ENCODE data around the gene CCR5. TPM values are rescaled to one million over a fixed set of nuclear protein-coding genes. Genes with fewer than 3 reads are reported as not detected.

Gene CCR5
- total and polyA plus RNA-seq, 9 of the 15 experiments (the other 6 are each of a cell fraction or from before 2014, with no cell fraction given) = not detected

GRCh38 chr3:46354478-46354877, 16.3 kb upstream of the CCR5 start:
- no peaks in the 10 kb centered on the region for H4K20me1 ChIP-seq (replicated peaks; ENCODE audit: control insufficient read depth, insufficient read depth, low read length)
- no peak overlapping the region for H3K4me3 ChIP-seq
- no peaks in the 10 kb centered on the region for H3K36me3 ChIP-seq (ENCODE audit: control insufficient read depth, insufficient read depth, low read length)
- 0% methylated on average over 1 of the region's 1 CpG for WGBS (ENCODE audit: insufficient coverage, low coverage, missing lambda C conversion rate)
- ATAC-seq = no peak
- FAIRE-seq = peak; percentile 46
- H3K9ac ChIP-seq (ENCODE audit: insufficient read depth in 1 of 2, low read depth in 2 of 2, low read length in 2 of 2) = no peak overlapping the region
- ChIA-PET POLR2A (interaction anchor here (0.6 to 1.2 kb wide), 2 partner anchors 46 to 221 kb away, joined by 3 read pairs; no protein-coding TSS in a partner anchor), CTCF (ENCODE audit: low intra/inter-chr PET ratio) (no interaction called here)
- in situ Hi-C loops (cut with MboI) = no loop called here
- peaks cover 20 to 38% of the 10 kb centered on the region in 2 experiments; a peak in 4 of 5 replicates for H3K27me3 ChIP-seq (ENCODE audit: control insufficient read depth in 2 of 2, insufficient read depth in 2 of 2, low read length in 2 of 2)
- BruUV-seq (replicated peaks) = no TSS peak
- no peak overlapping the region for H3K4me2 ChIP-seq (ENCODE audit: insufficient read depth, low read length)
- DNase-seq (ENCODE audit: extremely low read depth in 1 of 4, low spot score in 3 of 4) = no peak
- no peaks in the 10 kb centered on the region for H3K9me1 ChIP-seq (ENCODE audit: control insufficient read depth, insufficient read depth, low read length)
- intact Hi-C loops (cut with micrococcal nuclease) = no loop called here
- no peaks in the 10 kb centered on the region for H3K79me2 ChIP-seq (ENCODE audit: control insufficient read depth, insufficient read depth, low read length)
- H3K27ac ChIP-seq (ENCODE audit: extremely low read depth, low read depth, low read length) = no peak overlapping the region
- H2AFZ ChIP-seq (ENCODE audit: low read depth, low read length) = no peak overlapping the region
- no peaks in the 10 kb centered on the region for H3K4me1 ChIP-seq (replicated peaks in 1 of 2; ENCODE audit: control insufficient read depth in 2 of 2, insufficient read depth in 2 of 2, low read length in 2 of 2)
- H3K9me3 ChIP-seq (replicated peaks; ENCODE audit: control insufficient read depth, insufficient read depth, low read depth, low read length) = no peaks in the 10 kb centered on the region
- TF ChIP-seq CSDE1 (IDR thresholded peaks at IDR 0.05) = no peak
- TF ChIP-seq RHOXF2B (CRISPR knock-in tag; conservative IDR thresholded peaks at IDR 0.05) = no peak
- TF ChIP-seq MTA1 (IDR thresholded peaks at IDR 0.05; ENCODE audit: borderline replicate concordance) = no peak
- TF ChIP-seq ZNF133 (CRISPR knock-in tag; IDR thresholded peaks at IDR 0.05) = no peak
- TF ChIP-seq TCF7L2 (IDR thresholded peaks at IDR 0.05; ENCODE audit: low read depth, low read length) = no peak
- TF ChIP-seq E2F3 (CRISPR knock-in tag; IDR thresholded peaks at IDR 0.05) = no peak
- TF ChIP-seq TAF1 (IDR thresholded peaks at IDR 0.05; ENCODE audit: control insufficient read depth, extremely low read depth, insufficient read depth, low read length, severe bottlenecking) = no peak
- no peak for TF ChIP-seq STAT5A (IDR thresholded peaks at IDR 0.05; ENCODE audit: borderline replicate concordance, low read length)
- no peak for TF ChIP-seq ZHX1 (conservative IDR thresholded peaks at IDR 0.05; ENCODE audit: low read length)
- TF ChIP-seq NCOA4 (IDR thresholded peaks at IDR 0.05; ENCODE audit: partially characterized antibody) = no peak
- TF ChIP-seq STAG1 (CRISPR knock-in tag; IDR thresholded peaks at IDR 0.05; ENCODE audit: borderline replicate concordance) = no peak
- TF ChIP-seq TAF7 (tag; IDR thresholded peaks at IDR 0.05) = no peak
- TF ChIP-seq ZBTB2 (IDR thresholded peaks at IDR 0.05) = no peak
- TF ChIP-seq, protein P1, sequence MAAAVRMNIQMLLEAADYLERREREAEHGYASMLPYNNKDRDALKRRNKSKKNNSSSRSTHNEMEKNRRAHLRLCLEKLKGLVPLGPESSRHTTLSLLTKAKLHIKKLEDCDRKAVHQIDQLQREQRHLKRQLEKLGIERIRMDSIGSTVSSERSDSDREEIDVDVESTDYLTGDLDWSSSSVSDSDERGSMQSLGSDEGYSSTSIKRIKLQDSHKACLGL (CRISPR knock-in tag; IDR thresholded peaks at IDR 0.05; ENCODE audit: borderline replicate concordance, poor library complexity, severe bottlenecking) = no peak

Measured in K562 (cell line).